ENCODE data around the gene PNMA8C. TPM values are rescaled to one million over a fixed set of nuclear protein-coding genes. Genes with fewer than 3 reads are reported as not detected.

Gene PNMA8C
- total RNA-seq, 2 experiments from 2014 or later: not detected

- Mint-ChIP-seq H3K4me3 (no peak within 1 kb of the TSS), H3K9me3 (no peaks in the 10 kb centered on the region), H3K27me3 (peaks cover 74% of the 10 kb centered on the region), H3K36me3 (ENCODE audit: low read depth) (no peaks in the 10 kb centered on the region), H3K4me1 (ENCODE audit: low read depth) (peaks cover 9% of the 10 kb centered on the region), H3K27ac (no peak within 1 kb of the TSS)
- Histone ChIP-seq H3K9me3 (ENCODE audit: control insufficient read depth in 1 of 2, insufficient read depth in 1 of 2, low read length in 2 of 2) (peaks cover 0 to 38% of the 10 kb centered on the region in 2 experiments), H3K4me3 (ENCODE audit: low read length) (no peak within 1 kb of the TSS), H3K27me3 (ENCODE audit: control insufficient read depth in 1 of 2, insufficient read depth in 2 of 2, low read length in 2 of 2) (peaks cover 60 to 68% of the 10 kb centered on the region in 2 experiments), H3K4me1 (ENCODE audit: insufficient read depth, low read length) (peaks cover 7% of the 10 kb centered on the region), H3K27ac (ENCODE audit: low read depth in 1 of 2, low read length in 2 of 2) (no peak within 1 kb of the TSS), H3K36me3 (ENCODE audit: insufficient read depth, low read length) (no peaks in the 10 kb centered on the region)
- CTCF ChIA-PET: no interaction called here
- no peak for ATAC-seq (ENCODE audit: poor library complexity)
- POLR2A ChIA-PET: no interaction called here
- no peak for DNase-seq
- TF ChIP-seq CTCF (IDR thresholded peaks at IDR 0.05): no peak
- intact Hi-C loops (cut with DNase I, micrococcal nuclease): no loop called here
Observed at GRCh38 chr19:46413262-46414031, 15.3 kb downstream of the PNMA8C start, which contains the start of gene CCDC8. Gene CCDC8 (minus strand): TSS chr19:46413564. CDS start chr19:46412810, 754 bp downstream.

- Mint-ChIP-seq H3K9me3 (no peaks in the 10 kb centered on the region), H3K36me3 (ENCODE audit: low read depth) (no peaks in the 10 kb centered on the region), H3K4me3 (no peak overlapping the region), H3K4me1 (ENCODE audit: low read depth) (peaks cover 15% of the 10 kb centered on the region), H3K27me3 (peaks cover 79% of the 10 kb centered on the region), H3K27ac (no peak overlapping the region)
- Histone ChIP-seq H3K36me3 (ENCODE audit: insufficient read depth, low read length) (no peaks in the 10 kb centered on the region), H3K4me3 (ENCODE audit: low read length) (no peak overlapping the region), H3K9me3 (ENCODE audit: control insufficient read depth in 1 of 2, insufficient read depth in 1 of 2, low read length in 2 of 2) (peaks cover 0 to 39% of the 10 kb centered on the region in 2 experiments), H3K4me1 (ENCODE audit: insufficient read depth, low read length) (peaks cover 7% of the 10 kb centered on the region), H3K27me3 (ENCODE audit: control insufficient read depth in 1 of 2, insufficient read depth in 2 of 2, low read length in 2 of 2) (peaks cover 66 to 75% of the 10 kb centered on the region in 2 experiments), H3K27ac (ENCODE audit: low read depth in 1 of 2, low read length in 2 of 2) (no peak overlapping the region)
- no peak for ATAC-seq (ENCODE audit: poor library complexity)
- no peak for DNase-seq
- ChIA-PET POLR2A (no interaction called here), CTCF (no interaction called here)
- no peak for TF ChIP-seq CTCF (IDR thresholded peaks at IDR 0.05)
- intact Hi-C loops (cut with DNase I, micrococcal nuclease): no loop called here
Observed at GRCh38 chr19:46412650-46413261, 16.0 kb downstream of the PNMA8C start.

GRCh38 chr19:46411925-46412649 lies 16.6 kb downstream of the PNMA8C start:
- no peak overlapping the region for H3K4me3 Mint-ChIP-seq
- Histone ChIP-seq H3K4me3 (ENCODE audit: low read length) (no peak overlapping the region), H3K9me3 (ENCODE audit: control insufficient read depth in 1 of 2, insufficient read depth in 1 of 2, low read length in 2 of 2) (peaks cover 0 to 39% of the 10 kb centered on the region in 2 experiments), H3K27me3 (ENCODE audit: control insufficient read depth in 1 of 2, insufficient read depth in 2 of 2, low read length in 2 of 2) (peaks cover 65 to 82% of the 10 kb centered on the region in 2 experiments), H3K4me1 (ENCODE audit: insufficient read depth, low read length) (peaks cover 7% of the 10 kb centered on the region), H3K36me3 (ENCODE audit: insufficient read depth, low read length) (no peaks in the 10 kb centered on the region), H3K27ac (ENCODE audit: low read depth in 1 of 2, low read length in 2 of 2) (no peak overlapping the region)
- H3K36me3 Mint-ChIP-seq (ENCODE audit: low read depth): no peaks in the 10 kb centered on the region
- peaks cover 80% of the 10 kb centered on the region for H3K27me3 Mint-ChIP-seq
- DNase-seq (no peak), ATAC-seq (ENCODE audit: poor library complexity) (no peak)
- intact Hi-C loops (cut with DNase I, micrococcal nuclease): no loop called here
- H3K9me3 Mint-ChIP-seq: no peaks in the 10 kb centered on the region
- CTCF ChIA-PET: no interaction called here
- peaks cover 15% of the 10 kb centered on the region for H3K4me1 Mint-ChIP-seq (ENCODE audit: low read depth)
- POLR2A ChIA-PET: no interaction called here
- no peak overlapping the region for H3K27ac Mint-ChIP-seq
- TF ChIP-seq CTCF (IDR thresholded peaks at IDR 0.05): no peak
